Chondrocyte (in vitro differentiated cells): Measurements from ENCODE around the gene KDM2A. TPM values are rescaled to one million over a fixed set of nuclear protein-coding genes. Genes with fewer than 3 reads are reported as not detected.
A peak's percentile ranks its signal among the peaks of the same experiment; 100 is the strongest.
"Not testable (repeated sequence)": the region's sequence is repeated elsewhere in the genome, so short reads cannot be mapped to it uniquely, and the experiment has no call there.

Source experiments
- DNase-seq: peaks from one replicate; pipeline ENCODE4 v3.0.0; 2021; ENCODE audit warnings: mixed read lengths, low spot score
- H3K27ac Mint-ChIP-seq: one replicate; pipeline ENCODE4 v1.8.0; 2021; ENCODE audit warnings: mild to moderate bottlenecking, moderate library complexity, mixed read lengths; ENCODE audit not compliant: unreplicated experiment
- H3K27me3 Mint-ChIP-seq: 2 replicates; pipeline ENCODE4 v1.8.0; 2021; ENCODE audit warnings: low read depth, mixed read lengths
- H3K36me3 Mint-ChIP-seq: 2 replicates; pipeline ENCODE4 v1.8.0; 2021; ENCODE audit warnings: low read depth, mixed read lengths
- H3K4me1 Mint-ChIP-seq: 2 replicates; pipeline ENCODE4 v1.8.0; 2021; ENCODE audit warnings: low read depth, mild to moderate bottlenecking, mixed read lengths
- H3K4me3 Mint-ChIP-seq: one replicate; pipeline ENCODE4 v1.8.0; 2021; ENCODE audit warnings: mild to moderate bottlenecking, moderate library complexity, mixed read lengths; ENCODE audit not compliant: unreplicated experiment
- H3K9me3 Mint-ChIP-seq: 2 replicates; pipeline ENCODE4 v1.8.0; 2021; ENCODE audit warnings: low read depth, mixed read lengths
- total RNA-seq: library from RNA; stranded (reverse); gene quantifications from 3 replicates; pipeline ENCODE4 v1.2.1, GENCODE V29; 2021
- TF ChIP-seq, protein P1 (sequence below): fragments of 200-600 bp; sonication (generic); IDR thresholded peaks from 2 replicates; pipeline ENCODE4 v1.5.0; 2021; ENCODE audit warnings: antibody characterized with exemption, mild to moderate bottlenecking, moderate library complexity

KDM2A gene
- total RNA-seq, 1 donor from 2014 or later: 54.3 TPM

GRCh38 chr11:67117672-67118180 is 1.3 kb upstream of the KDM2A start:
- no peaks in the 10 kb centered on the region for H3K36me3 Mint-ChIP-seq
- no peaks in the 10 kb centered on the region for H3K27me3 Mint-ChIP-seq
- no peak overlapping the region for H3K27ac Mint-ChIP-seq
- H3K4me1 Mint-ChIP-seq: peaks cover 20% of the 10 kb centered on the region
- H3K9me3 Mint-ChIP-seq: no peaks in the 10 kb centered on the region
- peak overlapping the region; percentile 41 for H3K4me3 Mint-ChIP-seq
- peak; percentile 67 for DNase-seq
- TF ChIP-seq, protein P1, sequence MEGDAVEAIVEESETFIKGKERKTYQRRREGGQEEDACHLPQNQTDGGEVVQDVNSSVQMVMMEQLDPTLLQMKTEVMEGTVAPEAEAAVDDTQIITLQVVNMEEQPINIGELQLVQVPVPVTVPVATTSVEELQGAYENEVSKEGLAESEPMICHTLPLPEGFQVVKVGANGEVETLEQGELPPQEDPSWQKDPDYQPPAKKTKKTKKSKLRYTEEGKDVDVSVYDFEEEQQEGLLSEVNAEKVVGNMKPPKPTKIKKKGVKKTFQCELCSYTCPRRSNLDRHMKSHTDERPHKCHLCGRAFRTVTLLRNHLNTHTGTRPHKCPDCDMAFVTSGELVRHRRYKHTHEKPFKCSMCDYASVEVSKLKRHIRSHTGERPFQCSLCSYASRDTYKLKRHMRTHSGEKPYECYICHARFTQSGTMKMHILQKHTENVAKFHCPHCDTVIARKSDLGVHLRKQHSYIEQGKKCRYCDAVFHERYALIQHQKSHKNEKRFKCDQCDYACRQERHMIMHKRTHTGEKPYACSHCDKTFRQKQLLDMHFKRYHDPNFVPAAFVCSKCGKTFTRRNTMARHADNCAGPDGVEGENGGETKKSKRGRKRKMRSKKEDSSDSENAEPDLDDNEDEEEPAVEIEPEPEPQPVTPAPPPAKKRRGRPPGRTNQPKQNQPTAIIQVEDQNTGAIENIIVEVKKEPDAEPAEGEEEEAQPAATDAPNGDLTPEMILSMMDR: no peak

DNA sequence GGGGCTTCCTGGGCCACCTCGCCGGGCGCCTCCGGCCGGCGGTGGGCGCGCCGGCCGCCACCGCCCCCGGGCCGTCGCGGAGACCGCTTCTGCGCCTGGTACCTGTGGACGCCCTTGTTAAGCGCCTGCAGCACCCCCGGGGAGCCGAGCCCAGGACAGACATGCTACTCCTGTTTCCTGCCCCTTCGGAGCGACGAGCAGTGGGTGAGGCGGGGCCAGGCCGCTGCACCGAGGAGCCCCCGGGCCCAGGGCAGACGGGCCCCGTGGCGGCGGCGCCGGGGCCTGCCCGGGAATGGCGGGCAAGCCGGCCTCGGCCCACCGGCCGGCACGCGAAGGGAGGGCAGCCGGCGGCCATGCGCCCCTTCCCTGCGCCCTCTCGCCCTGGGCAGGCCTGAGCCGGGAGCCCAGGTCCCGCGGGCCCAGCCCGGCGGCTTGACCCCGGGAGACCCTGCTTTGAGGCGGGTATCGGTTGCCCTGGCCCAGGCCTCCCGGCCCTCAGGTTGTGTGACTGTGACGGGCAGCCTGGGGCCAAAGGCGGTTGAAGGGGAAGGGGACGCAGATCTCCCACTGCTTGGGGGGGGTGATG is 789 bp upstream of the KDM2A start:
- peaks cover 26% of the 10 kb centered on the region for H3K4me1 Mint-ChIP-seq
- no peak overlapping the region for H3K27ac Mint-ChIP-seq
- peak overlapping the region; percentile 44 for H3K4me3 Mint-ChIP-seq
- no peaks in the 10 kb centered on the region for H3K36me3 Mint-ChIP-seq
- peak; percentile 80 for DNase-seq
- H3K9me3 Mint-ChIP-seq: no peaks in the 10 kb centered on the region
- H3K27me3 Mint-ChIP-seq: no peaks in the 10 kb centered on the region
- TF ChIP-seq, protein P1: no peak

GRCh38 chr11:67119585-67120391 is 725 bp downstream of the KDM2A start:
- no peaks in the 10 kb centered on the region for H3K9me3 Mint-ChIP-seq
- peak overlapping the region; percentile 97 for H3K27ac Mint-ChIP-seq
- TF ChIP-seq, protein P1: peak; percentile 37
- H3K4me1 Mint-ChIP-seq: peaks cover 32% of the 10 kb centered on the region
- H3K4me3 Mint-ChIP-seq: peak overlapping the region; percentile 96
- no peaks in the 10 kb centered on the region for H3K36me3 Mint-ChIP-seq
- peak; percentile 71 for DNase-seq
- no peaks in the 10 kb centered on the region for H3K27me3 Mint-ChIP-seq

DNA sequence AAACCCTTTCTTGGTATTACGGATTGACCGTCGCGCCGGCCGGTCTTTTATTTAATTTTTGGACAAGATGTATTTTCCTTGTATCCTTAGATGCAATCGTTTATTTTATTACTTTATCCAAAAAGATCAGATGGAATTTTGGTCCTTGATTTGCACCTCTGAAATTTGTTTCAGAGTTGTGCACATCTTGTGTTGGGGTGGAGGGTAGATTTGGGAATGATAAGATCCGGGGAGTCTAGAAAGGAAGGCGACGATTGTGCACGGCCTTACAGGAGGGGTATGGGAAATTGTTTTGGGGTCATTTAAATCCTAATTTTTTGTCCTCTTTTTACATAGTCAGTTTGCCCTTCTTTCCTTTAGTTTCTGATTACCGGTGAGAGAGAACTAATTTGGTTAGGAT is 1.4 kb downstream of the KDM2A start:
- H3K4me1 Mint-ChIP-seq: peaks cover 35% of the 10 kb centered on the region
- no peaks in the 10 kb centered on the region for H3K27me3 Mint-ChIP-seq
- peak overlapping the region; percentile 97 for H3K27ac Mint-ChIP-seq
- H3K36me3 Mint-ChIP-seq: peaks cover 2% of the 10 kb centered on the region
- peak overlapping the region; percentile 96 for H3K4me3 Mint-ChIP-seq
- TF ChIP-seq, protein P1: no peak
- no peak for DNase-seq
- no peaks in the 10 kb centered on the region for H3K9me3 Mint-ChIP-seq

DNA sequence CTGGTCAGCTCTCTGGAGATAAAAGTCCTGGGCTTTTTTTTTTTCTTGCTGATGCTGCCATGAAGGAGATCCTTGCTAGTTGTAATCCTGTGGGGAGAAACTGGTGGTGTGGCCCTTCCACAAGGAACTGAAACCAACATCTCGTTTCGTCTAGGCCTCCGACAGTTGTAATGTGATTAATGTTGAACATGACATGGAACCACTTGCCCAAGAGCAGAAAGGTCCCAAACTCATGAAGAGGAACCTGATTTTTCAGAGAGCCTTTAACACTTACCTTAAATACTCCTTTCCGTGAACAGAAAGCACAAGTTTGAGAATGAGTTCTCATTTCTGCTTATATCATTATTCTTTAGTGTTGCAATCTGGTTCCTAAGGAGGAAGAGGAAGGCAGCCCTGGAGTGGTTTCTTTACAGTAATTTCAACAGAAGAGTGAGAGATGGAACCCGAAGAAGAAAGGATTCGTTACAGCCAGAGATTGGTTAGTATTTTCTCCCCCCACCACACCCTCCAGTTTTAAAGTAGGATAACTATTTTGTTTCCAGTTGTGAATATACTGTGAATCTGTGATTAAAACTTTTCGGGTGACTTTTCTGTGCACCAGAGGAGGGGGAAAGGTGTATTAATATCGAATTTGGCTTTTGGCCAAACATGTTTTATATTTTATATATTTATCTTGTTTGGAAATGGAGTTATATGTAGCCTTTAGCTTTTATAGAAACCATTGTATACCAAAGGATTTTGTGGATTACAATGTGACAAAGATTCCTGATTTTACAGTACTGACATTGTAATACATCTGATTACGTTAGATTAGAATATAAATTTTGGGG is 2.0 kb downstream of the KDM2A start:
- peak overlapping the region; percentile 97 for H3K27ac Mint-ChIP-seq
- no peaks in the 10 kb centered on the region for H3K9me3 Mint-ChIP-seq
- DNase-seq: no peak
- H3K36me3 Mint-ChIP-seq: peaks cover 2% of the 10 kb centered on the region
- no peaks in the 10 kb centered on the region for H3K27me3 Mint-ChIP-seq
- H3K4me1 Mint-ChIP-seq: peaks cover 35% of the 10 kb centered on the region
- peak overlapping the region; percentile 96 for H3K4me3 Mint-ChIP-seq
- TF ChIP-seq, protein P1: no peak

GRCh38 chr11:67123801-67124200 is 4.7 kb downstream of the KDM2A start:
- not testable (repeated sequence) for H3K4me3 Mint-ChIP-seq, H3K27ac Mint-ChIP-seq, H3K27me3 Mint-ChIP-seq, H3K36me3 Mint-ChIP-seq, H3K9me3 Mint-ChIP-seq
- peaks cover 35% of the 10 kb centered on the region for H3K4me1 Mint-ChIP-seq
- DNase-seq: peak; percentile 22

- not testable (repeated sequence) for H3K9me3 Mint-ChIP-seq, H3K27ac Mint-ChIP-seq, H3K4me3 Mint-ChIP-seq, H3K36me3 Mint-ChIP-seq, H3K27me3 Mint-ChIP-seq
- peaks cover 30% of the 10 kb centered on the region for H3K4me1 Mint-ChIP-seq
- peak; percentile 20 for DNase-seq
These were observed 7.2 kb downstream of the KDM2A start for GRCh38 chr11:67126243-67126642.
